SK-N-MC (cell line): ENCODE data around the gene PROX1.

Source experiments
- EZH2 ChIP-seq: fragments of 200-600 bp; sonication (generic); IDR thresholded peaks from one replicate; pipeline ENCODE4 v1.6.1; 2017; ENCODE audit warnings: antibody characterized with exemption
- POLR2AphosphoS5 ChIP-seq: IDR thresholded peaks from 2 replicates; pipeline ENCODE4 v1.6.1; 2012; ENCODE audit warnings: mild to moderate bottlenecking, low read depth, low read length, borderline replicate concordance

- no peak for TF ChIP-seq POLR2AphosphoS5
- TF ChIP-seq EZH2 = no peak
Observed at GRCh38 chr1:213986020-213986924, 1.5 kb upstream of the PROX1 start.
